Activated T-helper 1 cell treated with anti-CD3 and anti-CD28 coated beads, Interleukin-2, amount 50 U/mL, for 16 hours (primary cell): Measurements from ENCODE around the gene ANKRD61.
"Not testable (repeated sequence)": the region's sequence is repeated elsewhere in the genome, so short reads cannot be mapped to it uniquely, and the experiment has no call there.

Experiments used
- DNase-seq, 2 donors: peaks; one replicate each; pipeline ENCODE4 v3.0.0-alpha.2; 2020; ENCODE audit warnings: low read depth in 1 of 2, low spot score in 1 of 2

Gene ANKRD61

GRCh38 chr7:6031567-6031966 lies 391 bp downstream of the ANKRD61 start:
- DNase-seq, result no peak

DNA sequence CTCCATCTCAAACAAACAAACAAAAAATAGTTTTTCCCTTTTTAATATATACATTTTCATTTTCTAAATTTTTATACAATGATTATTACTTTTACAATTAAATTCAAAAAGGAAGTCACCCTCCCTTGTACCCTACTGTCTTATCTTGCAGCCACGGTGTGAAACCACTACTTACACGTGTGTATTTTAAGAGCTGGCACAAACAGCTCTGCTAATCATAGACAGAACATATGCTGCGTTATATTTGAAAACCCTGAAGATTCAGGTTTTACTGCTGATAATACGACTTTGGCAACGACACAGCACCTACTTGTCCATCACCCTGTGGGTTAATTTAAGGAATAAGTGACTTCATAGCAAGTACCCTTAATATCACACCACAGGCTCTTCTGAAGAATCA lies 991 bp downstream of the ANKRD61 start:
- DNase-seq, result no peak

DNA sequence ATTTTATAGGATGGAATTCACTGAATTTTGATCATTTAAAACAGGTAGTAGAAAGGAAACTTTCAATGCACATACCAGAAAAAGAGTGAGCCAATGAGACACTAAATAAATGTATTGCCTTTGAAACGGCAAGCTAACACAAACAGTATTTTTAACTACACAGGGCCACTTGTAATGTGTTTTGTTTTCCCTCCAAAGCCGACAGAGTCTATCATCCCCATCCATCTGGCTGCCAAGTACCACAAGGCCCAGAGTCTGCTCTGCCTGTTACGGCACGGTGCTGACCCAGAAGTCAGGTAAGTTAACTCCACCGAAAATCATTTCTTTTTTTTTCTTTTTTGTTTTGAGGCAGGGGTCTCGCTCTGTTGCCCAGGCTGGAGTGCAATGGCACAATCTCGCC lies 1.5 kb downstream of the ANKRD61 start:
- DNase-seq, result no peak

- no peak for DNase-seq
Measured at GRCh38 chr7:6035165-6035564, 4.0 kb downstream of the ANKRD61 start.

- no peak for DNase-seq
Measured at GRCh38 chr7:6035686-6036085, 4.5 kb downstream of the ANKRD61 start.

GRCh38 chr7:6049780-6050179 lies 18.6 kb downstream of the ANKRD61 start:
- no peak for DNase-seq

DNA sequence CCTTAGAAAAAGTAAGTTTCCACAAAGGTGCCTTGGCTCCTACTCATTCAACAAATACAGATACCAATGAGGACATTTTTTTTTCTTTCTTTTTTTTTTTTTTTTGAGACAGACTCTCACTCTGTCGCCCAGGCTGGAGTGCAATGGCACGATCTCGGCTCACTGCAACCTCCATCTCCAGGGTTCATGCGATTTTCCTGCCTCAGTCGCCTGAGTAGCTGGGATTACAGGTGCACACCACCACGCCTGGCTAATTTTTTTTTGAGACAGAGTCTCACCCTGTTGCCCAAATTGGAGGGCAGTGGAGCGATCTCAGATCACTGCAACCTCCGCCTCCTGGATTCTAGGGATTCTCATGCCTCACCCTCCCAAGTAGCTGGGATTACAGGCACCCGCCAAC lies 20.0 kb downstream of the ANKRD61 start:
- DNase-seq, result not testable (repeated sequence)

GRCh38 chr7:6056616-6057015 lies 25.4 kb downstream of the ANKRD61 start:
- no peak for DNase-seq

- DNase-seq, result no peak
Measured at GRCh38 chr7:6057316-6058129, 26.3 kb downstream of the ANKRD61 start.

DNA sequence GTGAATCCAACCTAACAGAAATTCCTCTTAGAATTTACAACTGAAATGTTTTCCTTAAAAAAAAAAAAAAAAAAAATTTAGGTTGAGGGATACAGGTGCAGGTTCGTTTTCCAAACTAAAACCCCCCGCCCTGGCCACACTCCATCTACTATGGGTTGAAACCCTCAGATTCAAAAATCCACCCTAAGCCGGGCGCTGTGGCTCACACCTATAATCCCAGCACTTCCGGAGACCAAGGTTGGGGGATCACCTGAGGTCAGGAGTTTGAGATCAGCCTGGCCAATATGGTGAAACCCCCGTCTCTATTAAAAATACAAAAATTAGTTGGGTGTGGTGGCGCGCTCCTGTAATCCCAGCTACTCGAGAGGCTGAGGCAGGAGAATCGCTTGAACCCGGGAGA lies 28.8 kb downstream of the ANKRD61 start:
- not testable (repeated sequence) for DNase-seq

DNA sequence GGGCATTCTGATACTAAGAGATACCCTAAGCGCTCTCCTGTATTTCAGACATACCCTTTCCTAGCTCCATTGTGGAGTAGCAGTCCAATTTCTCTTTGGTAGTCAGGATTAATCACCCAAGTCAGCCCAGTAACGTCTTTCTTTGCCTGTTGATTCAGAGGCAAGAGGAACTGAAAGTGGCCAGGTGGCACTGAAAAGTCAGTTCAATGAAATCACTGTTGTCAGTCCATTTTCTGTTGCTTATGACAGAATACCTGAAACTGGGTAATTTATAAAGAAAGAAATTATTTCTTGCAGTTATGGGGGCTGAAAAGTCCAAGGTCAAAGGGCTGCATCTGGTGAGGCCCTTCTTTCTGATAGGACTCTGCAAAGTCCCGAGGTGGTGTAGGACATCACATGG lies 40.2 kb downstream of the ANKRD61 start:
- no peak for DNase-seq

- no peak for DNase-seq
Measured at GRCh38 chr7:6074612-6075380, 43.6 kb downstream of the ANKRD61 start.

DNA sequence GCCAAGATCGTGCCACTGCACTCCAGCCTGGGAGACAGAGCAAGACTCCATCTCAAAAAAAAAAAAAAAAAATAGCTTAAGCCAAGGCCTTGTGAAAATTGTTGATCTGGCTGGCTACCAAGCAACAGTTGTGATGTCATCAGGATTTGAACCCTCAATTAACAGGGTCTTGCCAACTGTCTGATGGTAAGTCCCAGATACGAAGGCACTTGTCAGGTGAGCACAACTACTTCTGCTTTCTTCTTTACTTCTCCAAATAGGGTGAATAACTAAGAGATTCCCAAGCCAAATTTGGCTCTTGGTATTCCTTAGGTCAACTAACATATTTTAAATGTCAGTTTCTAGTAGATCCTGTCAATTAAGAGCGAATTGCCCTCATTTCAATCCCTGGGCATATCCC lies 47.4 kb downstream of the ANKRD61 start:
- DNase-seq, result no peak

DNA sequence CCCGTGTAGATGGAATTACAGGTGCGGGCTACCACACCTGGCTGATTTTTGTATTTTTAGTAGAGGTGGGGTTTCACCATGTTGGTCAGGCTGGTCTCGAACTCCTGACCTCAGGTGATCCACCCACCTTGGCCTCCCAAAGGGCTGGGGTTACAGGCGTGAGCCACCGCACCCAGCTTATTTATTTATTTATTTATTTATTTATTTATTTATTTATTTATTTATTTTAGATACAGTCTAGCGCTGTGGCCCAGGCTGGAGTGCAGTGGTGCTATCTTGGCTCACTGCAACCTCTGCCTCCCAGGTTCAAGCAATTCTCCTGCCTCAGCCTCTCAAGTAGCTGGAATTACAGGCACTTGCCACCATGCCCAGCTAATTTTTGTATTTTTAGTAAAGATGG lies 51.9 kb downstream of the ANKRD61 start:
- not testable (repeated sequence) for DNase-seq
